GM23338 (cell line): ENCODE results near the gene GDPD1. TPM values are rescaled to one million over a fixed set of nuclear protein-coding genes. Genes with fewer than 3 reads are reported as not detected.

Source experiments
- ATAC-seq: fragments of 200-7000 bp; cut with Tn5 transposase; 3 replicates; pipeline ENCODE4 v1.9.1; 2020
- DNase-seq: peaks from one replicate; pipeline ENCODE4 v3.0.0-alpha.2; 2015; ENCODE audit warnings: low spot score
- H2AFZ ChIP-seq: fragments of 200-600 bp; sonication (generic); 2 replicates; pipeline ENCODE4 v1.8.0; 2016; ENCODE audit warnings: antibody characterized with exemption, mild to moderate bottlenecking, moderate library complexity
- H3F3A ChIP-seq: fragments of 200-600 bp; sonication (generic); replicated peaks from 2 replicates; pipeline ENCODE4 v1.8.0; 2017; ENCODE audit warnings: antibody characterized with exemption, mixed run types, low read depth
- H3K27ac ChIP-seq: fragments of 200-600 bp; sonication (generic); 2 replicates; pipeline ENCODE4 v1.6.1; 2016; ENCODE audit warnings: low read depth
- H3K27me3 ChIP-seq: fragments of 200-600 bp; sonication (generic); 2 replicates; pipeline ENCODE4 v1.8.0; 2016; ENCODE audit warnings: mild to moderate bottlenecking, mixed run types, moderate library complexity; ENCODE audit not compliant: insufficient read depth
- H3K36me3 ChIP-seq: fragments of 200-600 bp; sonication (generic); 2 replicates; pipeline ENCODE4 v1.8.0; 2016; ENCODE audit warnings: mild to moderate bottlenecking; ENCODE audit not compliant: insufficient read depth
- H3K4me1 ChIP-seq: fragments of 200-600 bp; sonication (generic); 2 replicates; pipeline ENCODE4 v1.8.0; 2016; ENCODE audit warnings: mild to moderate bottlenecking, moderate library complexity; ENCODE audit not compliant: insufficient read depth
- H3K4me2 ChIP-seq: fragments of 200-600 bp; sonication (generic); 2 replicates; pipeline ENCODE4 v1.7.1; 2017; ENCODE audit warnings: mixed run types
- H3K4me3 ChIP-seq: fragments of 200-600 bp; sonication (generic); 2 replicates; pipeline ENCODE4 v1.6.1; 2016; ENCODE audit warnings: mixed run types
- H3K79me2 ChIP-seq: fragments of 200-600 bp; sonication (generic); replicated peaks from 2 replicates; pipeline ENCODE4 v1.8.0; 2017; ENCODE audit warnings: mild to moderate bottlenecking; ENCODE audit not compliant: insufficient read depth
- H3K9me2 ChIP-seq: fragments of 200-600 bp; sonication (generic); 2 replicates; pipeline ENCODE4 v1.8.0; 2017; ENCODE audit not compliant: insufficient read depth
- H4K20me1 ChIP-seq: fragments of 200-600 bp; sonication (generic); replicated peaks from 2 replicates; pipeline ENCODE4 v1.8.0; 2017; ENCODE audit warnings: mild to moderate bottlenecking; ENCODE audit not compliant: insufficient read depth
- H3K27ac Mint-ChIP-seq: 2 replicates; pipeline ENCODE4 v1.8.0; 2020; ENCODE audit warnings: inconsistent platforms, mild to moderate bottlenecking, moderate library complexity, mixed read lengths
- H3K27me3 Mint-ChIP-seq: 3 replicates; pipeline ENCODE4 v1.8.0; 2022; ENCODE audit warnings: low read depth, mild to moderate bottlenecking, moderate library complexity, mixed read lengths, inconsistent platforms; ENCODE audit not compliant: insufficient read depth, poor library complexity
- H3K36me3 Mint-ChIP-seq: 3 replicates; pipeline ENCODE4 v1.8.0; 2021; ENCODE audit warnings: low read depth, mild to moderate bottlenecking, inconsistent platforms, moderate library complexity, mixed read lengths
- H3K4me1 Mint-ChIP-seq: 3 replicates; pipeline ENCODE4 v1.8.0; 2020; ENCODE audit warnings: mild to moderate bottlenecking, inconsistent platforms, mixed read lengths
- H3K4me3 Mint-ChIP-seq: 3 replicates; pipeline ENCODE4 v1.8.0; 2021; ENCODE audit warnings: moderate library complexity, mild to moderate bottlenecking, inconsistent platforms, mixed read lengths
- H3K9me3 Mint-ChIP-seq: 3 replicates; pipeline ENCODE4 v1.8.0; 2020; ENCODE audit warnings: moderate library complexity, mild to moderate bottlenecking, inconsistent platforms, mixed read lengths
- CREB1 ChIP-seq: fragments of 250-450 bp; sonication (Bioruptor Pico); IDR thresholded peaks from 2 replicates; pipeline ENCODE4 v1.5.0; 2020; ENCODE audit warnings: low read depth, mild to moderate bottlenecking, moderate library complexity
- CTCF ChIP-seq, 2 experiments: fragments of 200-600 bp in 1 of 2; sonication (generic) in 1 of 2; conservative IDR thresholded peaks; 2 replicates each; pipeline versions ENCODE4 v1.5.1 to v1.6.1; 2016 to 2017; ENCODE audit warnings: antibody characterized with exemption in 2 of 2, low read depth in 2 of 2, mild to moderate bottlenecking in 2 of 2, moderate library complexity in 1 of 2
- EZH2 ChIP-seq: fragments of 200-600 bp; sonication (generic); IDR thresholded peaks from one replicate; pipeline ENCODE4 v1.8.0; 2017; ENCODE audit warnings: antibody characterized with exemption, mild to moderate bottlenecking, low read depth; ENCODE audit not compliant: unreplicated experiment
- EZH2phosphoT487 ChIP-seq: fragments of 200-600 bp; sonication (generic); IDR thresholded peaks from one replicate; pipeline ENCODE4 v1.8.1; 2018; ENCODE audit warnings: antibody characterized with exemption; ENCODE audit not compliant: unreplicated experiment
- JUNB ChIP-seq: IDR thresholded peaks from one replicate; pipeline ENCODE4 v1.6.1; 2016; ENCODE audit warnings: antibody characterized with exemption; ENCODE audit not compliant: unreplicated experiment
- NANOG ChIP-seq: IDR thresholded peaks from 2 replicates; pipeline ENCODE4 v1.6.1; 2016; ENCODE audit warnings: antibody characterized with exemption, borderline replicate concordance
- POLR2AphosphoS5 ChIP-seq: IDR thresholded peaks from 2 replicates; pipeline ENCODE4 v1.6.1; 2016; ENCODE audit warnings: antibody characterized with exemption, low read depth
- REST ChIP-seq: IDR thresholded peaks from one replicate; pipeline ENCODE4 v1.6.1; 2018; ENCODE audit warnings: antibody characterized with exemption; ENCODE audit not compliant: unreplicated experiment
- STAT1 ChIP-seq: IDR thresholded peaks from one replicate; pipeline ENCODE4 v1.6.1; 2016; ENCODE audit warnings: antibody characterized with exemption; ENCODE audit not compliant: unreplicated experiment
- ZNF114 ChIP-seq: fragments of 250-450 bp; sonication (Bioruptor Pico); IDR thresholded peaks from 2 replicates; pipeline ENCODE4 v1.5.0; 2020; ENCODE audit warnings: mild to moderate bottlenecking, moderate library complexity
- ZNF331 ChIP-seq: fragments of 250-450 bp; sonication (Bioruptor Pico); IDR thresholded peaks from 2 replicates; pipeline ENCODE4 v1.5.0; 2020; ENCODE audit warnings: low read depth, mild to moderate bottlenecking, moderate library complexity
- polyA plus RNA-seq: library from polyadenylated mRNA; unstranded; fragments of >200 nt; fragmentation: Nextera tagmentation; extraction: Ambion mirVana; gene quantifications from 2 replicates; pipeline ENCODE4 v1.2.1, GENCODE V29; 2016
- total RNA-seq: library from RNA; depleted of rRNA; stranded (reverse); fragments of >200 nt; shearing (Covaris generic); gene quantifications from 2 replicates; pipeline ENCODE4 v1.2.3, GENCODE V29; 2014
- TF ChIP-seq, protein P1 (sequence below): IDR thresholded peaks from 2 replicates; pipeline ENCODE4 v1.6.1; 2016; ENCODE audit warnings: antibody characterized with exemption

The GDPD1 gene
- total and polyA plus RNA-seq, 2 experiments from 2014 or later = 6.8 to 7.8 TPM

DNA sequence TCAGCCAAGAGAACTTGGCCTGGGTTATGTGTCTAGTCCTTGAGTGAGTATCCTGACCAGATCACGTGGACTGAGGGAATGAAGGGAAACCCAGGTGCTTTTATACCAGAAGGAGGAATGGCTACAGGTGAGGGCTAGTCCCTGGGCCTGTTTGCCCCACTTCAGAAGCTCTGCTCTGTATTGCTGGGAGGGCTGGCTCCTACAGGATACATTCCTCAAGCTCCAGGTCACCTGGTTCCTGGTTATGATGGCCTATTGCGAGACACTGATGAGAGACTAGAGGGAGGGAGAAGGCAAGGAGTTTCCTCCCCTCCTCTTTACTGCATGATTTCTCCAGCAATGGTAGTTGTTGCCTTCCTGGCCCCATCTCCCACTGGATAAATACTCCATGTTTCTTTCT lies 29.5 kb upstream of the GDPD1 start (continued):
- TF ChIP-seq STAT1 (no peak), JUNB (no peak)

GRCh38 chr17:59193336-59193862 lies 26.9 kb upstream of the GDPD1 start:
- Histone ChIP-seq H3K9me2 (no peaks in the 10 kb centered on the region), H3K79me2 (no peaks in the 10 kb centered on the region), H2AFZ (no peak overlapping the region), H3K4me2 (no peak overlapping the region), H3K4me1 (no peaks in the 10 kb centered on the region), H3K27ac (no peak overlapping the region), H3K4me3 (no peak overlapping the region), H3K36me3 (peaks cover 44% of the 10 kb centered on the region), H3K27me3 (no peaks in the 10 kb centered on the region), H3F3A (no peaks in the 10 kb centered on the region), H4K20me1 (no peaks in the 10 kb centered on the region; the same call in 1 of the 2 replicates)
- H3K4me1 Mint-ChIP-seq = no peaks in the 10 kb centered on the region
- H3K36me3 Mint-ChIP-seq = peaks cover 61% of the 10 kb centered on the region
- DNase-seq = no peak
- H3K27ac Mint-ChIP-seq = no peak overlapping the region
- peaks cover 2% of the 10 kb centered on the region for H3K27me3 Mint-ChIP-seq
- H3K9me3 Mint-ChIP-seq = no peaks in the 10 kb centered on the region
- no peak overlapping the region for H3K4me3 Mint-ChIP-seq
- ATAC-seq = no peak
- TF ChIP-seq CTCF (conservative IDR thresholded peaks at IDR 0.05; ENCODE audit: low read depth in 2 of 2) (no peak), ZNF331 (CRISPR knock-in tag) (no peak), NANOG (no peak), EZH2phosphoT487 (no peak), JUNB (no peak), STAT1 (no peak), EZH2 (no peak), REST (no peak), CREB1 (CRISPR knock-in tag) (no peak), POLR2AphosphoS5 (no peak), ZNF114 (CRISPR knock-in tag) (no peak)
- TF ChIP-seq, protein P1, sequence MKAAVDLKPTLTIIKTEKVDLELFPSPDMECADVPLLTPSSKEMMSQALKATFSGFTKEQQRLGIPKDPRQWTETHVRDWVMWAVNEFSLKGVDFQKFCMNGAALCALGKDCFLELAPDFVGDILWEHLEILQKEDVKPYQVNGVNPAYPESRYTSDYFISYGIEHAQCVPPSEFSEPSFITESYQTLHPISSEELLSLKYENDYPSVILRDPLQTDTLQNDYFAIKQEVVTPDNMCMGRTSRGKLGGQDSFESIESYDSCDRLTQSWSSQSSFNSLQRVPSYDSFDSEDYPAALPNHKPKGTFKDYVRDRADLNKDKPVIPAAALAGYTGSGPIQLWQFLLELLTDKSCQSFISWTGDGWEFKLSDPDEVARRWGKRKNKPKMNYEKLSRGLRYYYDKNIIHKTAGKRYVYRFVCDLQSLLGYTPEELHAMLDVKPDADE = no peak
